GM19372 (cell line): ENCODE data around the gene AZU1.
"Not testable (repeated sequence)": the region's sequence is repeated elsewhere in the genome, so short reads cannot be mapped to it uniquely, and the experiment has no call there.

Source experiments
- ATAC-seq: cut with Tn5 transposase; IDR thresholded peaks from one replicate; pipeline ENCODE4 v1.9.1; 2021; ENCODE audit warnings: mild to moderate bottlenecking, low read depth, moderate library complexity; ENCODE audit not compliant: unreplicated experiment

AZU1 gene

GRCh38 chr19:869245-870177, 41.9 kb downstream of the AZU1 start:
- no peak for ATAC-seq

GRCh38 chr19:870314-870713, 42.7 kb downstream of the AZU1 start:
- ATAC-seq: no peak

GRCh38 chr19:870963-871401, 43.3 kb downstream of the AZU1 start:
- ATAC-seq: no peak

GRCh38 chr19:871446-872265, 44.0 kb downstream of the AZU1 start:
- ATAC-seq: no peak

GRCh38 chr19:872266-872951, 44.8 kb downstream of the AZU1 start:
- no peak for ATAC-seq

GRCh38 chr19:873084-873483, 45.4 kb downstream of the AZU1 start:
- ATAC-seq: no peak

- no peak for ATAC-seq
Measured at GRCh38 chr19:873561-874041, 46.0 kb downstream of the AZU1 start.

GRCh38 chr19:875265-875879, 47.7 kb downstream of the AZU1 start:
- no peak for ATAC-seq

- no peak for ATAC-seq
Measured at GRCh38 chr19:876089-876488, 48.5 kb downstream of the AZU1 start.

GRCh38 chr19:876780-877314, 49.2 kb downstream of the AZU1 start:
- ATAC-seq: no peak

GRCh38 chr19:877992-878660, 50.5 kb downstream of the AZU1 start:
- ATAC-seq: not testable (repeated sequence)

GRCh38 chr19:878751-879561, 51.3 kb downstream of the AZU1 start:
- not testable (repeated sequence) for ATAC-seq

GRCh38 chr19:879711-880438, 52.2 kb downstream of the AZU1 start:
- ATAC-seq: no peak
